Gastroesophageal sphincter (tissue), 3 donors: Measurements from ENCODE around the gene MDGA2.

ENCODE experiments used
- CTCF ChIP-seq, 4 experiments: fragments of 200-600 bp in 2 of 4; fragments of 450-650 bp in 2 of 4; sonication (generic) in 1 of 4; IDR thresholded peaks; one replicate each; pipeline ENCODE4 v1.5.1; 2017 to 2019; ENCODE audit warnings: antibody characterized with exemption in 4 of 4, mild to moderate bottlenecking in 2 of 4, moderate library complexity in 2 of 4
- EP300 ChIP-seq: sonication (generic); formaldehyde crosslinking; IDR thresholded peaks from one replicate; pipeline ENCODE4 v1.6.1; 2017; ENCODE audit warnings: antibody characterized with exemption, mild to moderate bottlenecking
- POLR2A ChIP-seq, 2 donors: fragments of 450-650 bp; IDR thresholded peaks; one replicate each; pipeline ENCODE4 v1.6.1; 2017; ENCODE audit warnings: antibody characterized with exemption in 2 of 2, mild to moderate bottlenecking in 2 of 2, moderate library complexity in 1 of 2
- POLR2AphosphoS5 ChIP-seq: sonication (generic); formaldehyde crosslinking; IDR thresholded peaks from one replicate; pipeline ENCODE4 v1.6.1; 2017; ENCODE audit warnings: antibody characterized with exemption

DNA sequence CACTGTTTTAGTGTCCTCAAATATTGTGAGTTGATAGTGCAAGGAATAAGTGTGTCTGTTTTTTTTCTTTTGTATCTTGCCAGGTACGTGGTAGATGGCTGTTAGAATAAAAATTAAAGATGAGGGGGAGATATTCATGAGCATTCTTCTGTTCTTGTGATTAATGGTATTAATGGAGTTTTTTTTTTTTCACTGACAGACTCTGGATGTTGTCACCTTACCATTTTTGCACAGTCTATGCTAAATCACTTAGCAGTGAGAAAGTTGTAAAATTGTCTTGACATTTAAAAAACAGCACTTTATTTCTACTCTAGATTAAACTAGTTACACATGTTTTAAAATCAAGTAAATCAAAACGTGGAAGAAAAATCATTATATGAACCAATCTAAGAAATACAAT, 204.3 kb downstream of the MDGA2 start:
- TF ChIP-seq EP300 = no peak
- TF ChIP-seq POLR2AphosphoS5 = no peak
- no peak for TF ChIP-seq POLR2A (IDR thresholded peaks at IDR 0.05)
- no peak for TF ChIP-seq CTCF (IDR thresholded peaks at IDR 0.05)
